Ascending aorta (tissue), 2 donors: ENCODE measurements around the gene TMC1. TPM values are rescaled to one million over a fixed set of nuclear protein-coding genes. Genes with fewer than 3 reads are reported as not detected.
"Not testable (repeated sequence)": the region's sequence is repeated elsewhere in the genome, so short reads cannot be mapped to it uniquely, and the experiment has no call there.

ENCODE experiments used
- DNase-seq, 2 donors: peaks; one replicate each; pipeline ENCODE4 v3.0.0-alpha.2; 2019; ENCODE audit warnings: low spot score in 2 of 2
- H3K27ac ChIP-seq, 2 donors: fragments of 200-600 bp; sonication (generic); one replicate each; pipeline ENCODE4 v1.5.1; 2016 to 2017; ENCODE audit warnings: mild to moderate bottlenecking in 1 of 2
- H3K27me3 ChIP-seq: fragments of 200-600 bp; sonication (generic); one replicate; pipeline ENCODE4 v1.5.1; 2017
- H3K36me3 ChIP-seq, 2 donors: fragments of 200-600 bp; sonication (generic); one replicate each; pipeline ENCODE4 v1.5.1; 2016
- H3K4me1 ChIP-seq, 2 donors: fragments of 200-600 bp; sonication (generic); one replicate each; pipeline ENCODE4 v1.5.1; 2016 to 2017; ENCODE audit warnings: mild to moderate bottlenecking in 1 of 2
- H3K4me3 ChIP-seq, 2 donors: fragments of 200-600 bp; sonication (generic); one replicate each; pipeline ENCODE4 v1.5.1; 2016 to 2017; ENCODE audit warnings: mild to moderate bottlenecking in 1 of 2
- H3K9me3 ChIP-seq, 2 donors: fragments of 200-600 bp; sonication (generic); one replicate each; pipeline ENCODE4 v1.5.1; 2016
- CTCF ChIP-seq, 3 experiments: fragments of 200-600 bp in 2 of 3; fragments of 450-650 bp in 1 of 3; sonication (generic) in 2 of 3; IDR thresholded peaks; one replicate each; pipeline ENCODE4 v1.5.1; 2016 to 2019; ENCODE audit warnings: antibody characterized with exemption in 3 of 3, mild to moderate bottlenecking in 1 of 3, moderate library complexity in 1 of 3
- intact Hi-C: fragments of 100-400 bp; cut with DNase I; formaldehyde crosslinking; loops from one replicate; pipeline ENCODE4 v1.15.1; 2023
- total RNA-seq: library from RNA; depleted of rRNA; stranded (reverse); fragments of >200 nt; gene quantifications from one replicate; pipeline ENCODE4 v1.1.0, GENCODE V29; 2016

The TMC1 gene
- total RNA-seq, 1 donor from 2014 or later = not detected

GRCh38 chr9:72800328-72800994, 279.1 kb downstream of the TMC1 start:
- Histone ChIP-seq H3K4me3 (no peak overlapping the region), H3K4me1 (no peaks in the 10 kb centered on the region), H3K36me3 (no peaks in the 10 kb centered on the region), H3K27me3 (no peaks in the 10 kb centered on the region), H3K9me3 (peaks cover 5 to 10% of the 10 kb centered on the region in 2 donors), H3K27ac (no peak overlapping the region)
- DNase-seq = no peak
- intact Hi-C loops = no loop called here
- no peak for TF ChIP-seq CTCF (IDR thresholded peaks at IDR 0.05)

GRCh38 chr9:72805238-72805637, 283.8 kb downstream of the TMC1 start:
- DNase-seq = no peak
- H3K4me3 ChIP-seq = no peak overlapping the region
- no peaks in the 10 kb centered on the region for H3K27me3 ChIP-seq
- intact Hi-C loops = no loop called here
- no peak overlapping the region for H3K27ac ChIP-seq
- no peaks in the 10 kb centered on the region for H3K36me3 ChIP-seq
- no peak for TF ChIP-seq CTCF (IDR thresholded peaks at IDR 0.05)
- H3K9me3 ChIP-seq = no peaks in the 10 kb centered on the region
- H3K4me1 ChIP-seq = no peaks in the 10 kb centered on the region

GRCh38 chr9:72806313-72806809, 285.0 kb downstream of the TMC1 start:
- H3K4me1 ChIP-seq, H3K9me3 ChIP-seq, H3K27ac ChIP-seq, H3K27me3 ChIP-seq, DNase-seq, intact Hi-C loops, H3K36me3 ChIP-seq, H3K4me3 ChIP-seq: not testable (repeated sequence)

GRCh38 chr9:72807765-72808445, 286.5 kb downstream of the TMC1 start:
- H3K36me3 ChIP-seq = no peaks in the 10 kb centered on the region
- no peaks in the 10 kb centered on the region for H3K9me3 ChIP-seq
- intact Hi-C loops = no loop called here
- DNase-seq = no peak
- H3K27me3 ChIP-seq = no peaks in the 10 kb centered on the region
- no peaks in the 10 kb centered on the region for H3K4me1 ChIP-seq
- no peak for TF ChIP-seq CTCF (IDR thresholded peaks at IDR 0.05)
- no peak overlapping the region for H3K4me3 ChIP-seq
- no peak overlapping the region for H3K27ac ChIP-seq

GRCh38 chr9:72808446-72808768, 287.0 kb downstream of the TMC1 start:
- no peaks in the 10 kb centered on the region for H3K27me3 ChIP-seq
- H3K9me3 ChIP-seq = no peaks in the 10 kb centered on the region
- H3K4me3 ChIP-seq = no peak overlapping the region
- H3K4me1 ChIP-seq = no peaks in the 10 kb centered on the region
- no peak for DNase-seq
- no peaks in the 10 kb centered on the region for H3K36me3 ChIP-seq
- no peak overlapping the region for H3K27ac ChIP-seq
- intact Hi-C loops = no loop called here
- TF ChIP-seq CTCF (IDR thresholded peaks at IDR 0.05) = no peak

GRCh38 chr9:72809586-72809985, 288.2 kb downstream of the TMC1 start:
- Histone ChIP-seq H3K9me3 (no peaks in the 10 kb centered on the region), H3K36me3 (no peaks in the 10 kb centered on the region), H3K4me1 (no peaks in the 10 kb centered on the region), H3K4me3 (no peak overlapping the region), H3K27ac (no peak overlapping the region), H3K27me3 (no peaks in the 10 kb centered on the region)
- intact Hi-C loops = no loop called here
- DNase-seq = no peak
- TF ChIP-seq CTCF (IDR thresholded peaks at IDR 0.05) = no peak
